GM12801 (cell line): ENCODE measurements around the gene OR2T6.

Experiments
- TF ChIP-seq, protein P1 (sequence below): IDR thresholded peaks from one replicate; pipeline ENCODE4 v1.5.1; 2011; ENCODE audit warnings: control low read depth; ENCODE audit not compliant: insufficient read length; ENCODE audit errors: extremely low read depth

OR2T6 gene

DNA sequence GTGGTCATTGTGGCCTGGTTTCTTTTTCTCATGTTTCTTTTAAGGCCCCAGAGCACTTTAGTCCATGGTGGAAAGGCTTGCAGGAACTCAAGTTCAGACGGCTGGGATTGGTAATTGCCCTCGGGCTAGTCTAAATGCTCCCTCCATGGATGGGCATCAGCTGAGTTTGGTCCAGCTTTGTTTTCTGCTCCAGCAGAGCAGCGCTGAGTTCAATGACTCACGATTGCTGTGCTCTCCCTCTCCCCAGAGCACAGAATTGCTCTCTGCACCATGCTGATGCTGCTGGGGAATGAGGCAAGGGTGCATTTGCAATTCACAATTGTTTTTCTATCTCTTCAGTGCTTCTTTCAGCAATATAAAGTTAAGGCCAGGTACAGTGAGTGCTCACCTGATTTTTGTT, 1.8 kb upstream of the OR2T6 start:
- TF ChIP-seq, protein P1, sequence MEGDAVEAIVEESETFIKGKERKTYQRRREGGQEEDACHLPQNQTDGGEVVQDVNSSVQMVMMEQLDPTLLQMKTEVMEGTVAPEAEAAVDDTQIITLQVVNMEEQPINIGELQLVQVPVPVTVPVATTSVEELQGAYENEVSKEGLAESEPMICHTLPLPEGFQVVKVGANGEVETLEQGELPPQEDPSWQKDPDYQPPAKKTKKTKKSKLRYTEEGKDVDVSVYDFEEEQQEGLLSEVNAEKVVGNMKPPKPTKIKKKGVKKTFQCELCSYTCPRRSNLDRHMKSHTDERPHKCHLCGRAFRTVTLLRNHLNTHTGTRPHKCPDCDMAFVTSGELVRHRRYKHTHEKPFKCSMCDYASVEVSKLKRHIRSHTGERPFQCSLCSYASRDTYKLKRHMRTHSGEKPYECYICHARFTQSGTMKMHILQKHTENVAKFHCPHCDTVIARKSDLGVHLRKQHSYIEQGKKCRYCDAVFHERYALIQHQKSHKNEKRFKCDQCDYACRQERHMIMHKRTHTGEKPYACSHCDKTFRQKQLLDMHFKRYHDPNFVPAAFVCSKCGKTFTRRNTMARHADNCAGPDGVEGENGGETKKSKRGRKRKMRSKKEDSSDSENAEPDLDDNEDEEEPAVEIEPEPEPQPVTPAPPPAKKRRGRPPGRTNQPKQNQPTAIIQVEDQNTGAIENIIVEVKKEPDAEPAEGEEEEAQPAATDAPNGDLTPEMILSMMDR = no peak

DNA sequence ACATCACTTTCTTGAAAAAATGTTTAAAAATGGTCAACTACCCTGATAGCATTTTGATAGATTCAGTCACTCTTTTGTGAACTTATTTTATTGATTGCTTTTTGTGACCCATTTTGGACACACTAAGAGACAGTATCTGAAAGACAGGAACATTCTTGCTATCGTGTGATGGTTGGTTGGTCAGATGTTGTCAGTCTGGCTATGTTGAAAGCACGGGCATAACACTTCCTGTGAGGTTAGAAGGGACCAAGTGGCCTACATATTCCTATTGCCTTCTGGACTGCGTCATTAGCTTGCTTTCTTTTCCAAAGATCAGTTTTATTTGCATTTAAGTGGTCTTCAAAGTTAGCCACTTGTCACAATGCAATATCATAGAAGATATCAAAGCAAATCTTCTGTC, 1.4 kb downstream of the OR2T6 start:
- TF ChIP-seq, protein P1 = no peak

DNA sequence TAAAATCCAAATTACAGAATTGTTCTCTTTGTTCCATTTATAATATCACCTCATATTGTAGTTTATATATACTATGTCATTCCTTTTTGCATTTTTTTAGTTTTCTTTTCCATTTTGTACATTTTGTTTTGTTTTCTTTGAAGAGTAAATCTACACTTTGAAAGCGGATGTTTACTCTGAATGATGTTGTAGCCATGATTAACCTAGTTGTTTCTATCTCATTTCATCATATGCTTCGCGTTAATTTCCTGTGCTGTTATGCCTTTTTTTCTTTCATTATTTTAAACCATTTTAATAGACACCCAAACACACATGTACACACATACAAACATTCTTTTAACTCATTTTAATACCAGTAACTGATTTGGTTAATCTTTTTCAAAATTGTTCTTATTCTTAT, 5.3 kb downstream of the OR2T6 start:
- TF ChIP-seq, protein P1 = no peak

DNA sequence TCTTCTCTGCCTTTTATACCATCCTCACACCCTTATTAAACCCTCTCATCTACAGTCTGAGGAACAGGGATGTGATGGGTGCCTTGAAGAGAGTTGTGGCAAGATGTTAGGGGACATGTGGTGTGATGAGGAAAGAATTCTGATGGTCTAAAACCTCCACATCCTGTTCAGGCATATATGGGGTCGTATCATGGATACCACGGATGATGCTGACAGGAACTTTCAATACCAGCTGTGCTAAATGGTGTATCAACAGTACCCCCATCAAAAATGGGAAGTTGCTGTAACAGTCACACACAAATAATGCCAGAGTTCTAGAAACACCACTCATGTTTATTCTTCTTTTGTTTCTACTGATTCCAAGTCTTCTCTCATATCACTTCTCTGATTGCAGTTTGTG, 12.9 kb downstream of the OR2T6 start:
- TF ChIP-seq, protein P1 = no peak

DNA sequence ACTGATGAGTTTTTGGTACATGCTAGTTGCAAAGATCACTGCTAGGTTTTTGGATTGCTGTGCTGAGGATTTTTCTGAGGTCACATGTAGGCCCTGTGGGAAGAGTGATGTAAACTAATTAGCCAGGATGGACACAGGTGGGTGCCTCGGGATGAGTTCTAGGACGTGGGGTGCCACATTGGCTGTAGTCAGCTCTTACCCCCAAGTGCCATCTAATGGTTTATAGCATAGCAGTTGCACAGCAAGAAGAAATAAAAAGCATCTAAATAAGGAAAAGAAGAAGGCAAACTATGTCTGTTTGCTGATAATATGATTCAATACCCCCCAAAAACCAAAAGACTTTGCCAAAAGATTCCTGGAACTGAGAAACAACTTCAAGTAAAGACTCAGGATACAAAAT, 17.5 kb downstream of the OR2T6 start:
- TF ChIP-seq, protein P1 = no peak

DNA sequence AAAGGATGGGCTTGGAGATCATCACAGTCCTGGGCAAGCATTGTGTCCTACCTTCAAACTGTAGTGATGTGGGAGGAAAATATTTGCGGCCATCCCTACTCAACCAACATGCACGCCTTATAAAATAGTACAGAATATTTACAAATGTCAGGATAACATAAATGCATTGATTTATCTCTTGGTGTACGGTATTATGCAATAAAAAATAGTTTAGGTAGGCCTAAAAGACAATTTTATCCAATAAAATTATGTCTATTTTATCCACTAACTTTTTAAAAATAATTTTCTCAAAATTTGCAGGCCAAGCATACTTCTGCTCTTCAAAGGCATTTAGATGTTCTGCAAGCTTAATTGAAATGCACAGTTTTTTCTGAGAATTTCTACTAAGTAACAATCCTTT, 27.2 kb downstream of the OR2T6 start, which contains the start of gene OR2T1:
Gene OR2T1 (plus strand): TSS at position 301 of the 400 bp plus-strand sequence. CDS start 3,100 bp downstream, outside the sequence.
- TF ChIP-seq, protein P1 = no peak

DNA sequence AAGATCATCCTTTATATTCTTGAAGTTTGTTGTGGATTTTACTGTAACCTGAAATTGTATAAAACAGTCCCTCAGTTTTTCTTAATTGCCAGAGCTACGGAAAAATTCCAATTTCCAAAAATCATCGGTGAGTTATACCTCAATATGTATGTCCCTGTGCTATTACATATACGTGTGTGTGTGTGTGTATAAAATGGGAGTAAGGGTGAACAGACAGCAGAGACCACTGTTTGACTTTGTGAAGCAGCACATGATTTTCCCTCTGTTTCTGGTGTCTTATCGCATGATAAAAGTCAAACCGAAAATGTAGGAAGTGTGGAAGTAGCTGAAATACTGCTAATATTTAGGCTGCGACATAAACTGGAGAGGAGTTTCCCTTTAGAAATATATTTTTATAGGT, 28.5 kb downstream of the OR2T6 start:
- TF ChIP-seq, protein P1 = no peak
